OCI-LY3 (cell line): ENCODE results near the gene FIZ1.

Experiments used
- H2AFZ ChIP-seq: fragments of 200-600, 300-600 bp; shearing (Covaris generic); 2 replicates; pipeline ENCODE4 v1.6.0; 2014; ENCODE audit warnings: antibody characterized with exemption, low read depth, low read length
- H3K27ac ChIP-seq: fragments of 200-600, 300-600 bp; sonication (generic); 2 replicates; pipeline ENCODE4 v1.5.1; 2014; ENCODE audit warnings: mild to moderate bottlenecking, low read length, moderate library complexity, mixed read lengths
- H3K27me3 ChIP-seq: fragments of 200-600, 300-600 bp; sonication (generic); 2 replicates; pipeline ENCODE4 v1.6.1; 2014; ENCODE audit warnings: low read depth, low read length, mixed read lengths
- H3K36me3 ChIP-seq: fragments of 200-600, 300-600 bp; sonication (generic); replicated peaks from 2 replicates; pipeline ENCODE3; 2014; ENCODE audit warnings: low read depth, low read length, mixed read lengths
- H3K4me1 ChIP-seq: fragments of 300-600, 200-600 bp; sonication (generic); 2 replicates; pipeline ENCODE4 v1.6.1; 2014; ENCODE audit warnings: low read length, mixed read lengths
- H3K4me2 ChIP-seq: fragments of 200-600, 300-600 bp; sonication (generic); 2 replicates; pipeline ENCODE4 v1.6.1; 2014; ENCODE audit warnings: low read length, mixed read lengths
- H3K4me3 ChIP-seq: fragments of 300-600, 200-600 bp; sonication (generic); 2 replicates; pipeline ENCODE4 v1.5.1; 2014; ENCODE audit warnings: antibody characterized with exemption, mild to moderate bottlenecking, low read length, moderate library complexity
- H3K79me2 ChIP-seq: fragments of 300-600, 200-600 bp; shearing (Covaris generic); 2 replicates; pipeline ENCODE4 v1.6.1; 2014; ENCODE audit warnings: mild to moderate bottlenecking, low read length, mixed read lengths
- H3K9ac ChIP-seq: fragments of 300-600, 200-600 bp; shearing (Covaris generic); 2 replicates; pipeline ENCODE4 v1.6.0; 2014; ENCODE audit warnings: mild to moderate bottlenecking, low read length, moderate library complexity
- H3K9me3 ChIP-seq: fragments of 200-600, 300-600 bp; shearing (Covaris generic); 2 replicates; pipeline ENCODE4 v1.6.1; 2014; ENCODE audit warnings: low read length, mixed read lengths; ENCODE audit not compliant: insufficient read depth
- H4K20me1 ChIP-seq: fragments of 200-600, 300-600 bp; sonication (generic); 2 replicates; pipeline ENCODE4 v1.6.1; 2016; ENCODE audit warnings: low read length, mixed read lengths; ENCODE audit not compliant: insufficient read depth
- EZH2phosphoT487 ChIP-seq: fragments of 200-600 bp; shearing (Covaris generic); IDR thresholded peaks from 2 replicates; pipeline ENCODE4 v1.6.1; 2018; ENCODE audit warnings: antibody characterized with exemption, mixed run types, low read depth
- TF ChIP-seq, protein P1 (sequence below): fragments of 200-600, 300-600 bp; sonication (generic); IDR thresholded peaks from 2 replicates; pipeline ENCODE4 v1.5.1; 2014; ENCODE audit warnings: antibody characterized with exemption, low read length, low read depth

FIZ1 gene

DNA sequence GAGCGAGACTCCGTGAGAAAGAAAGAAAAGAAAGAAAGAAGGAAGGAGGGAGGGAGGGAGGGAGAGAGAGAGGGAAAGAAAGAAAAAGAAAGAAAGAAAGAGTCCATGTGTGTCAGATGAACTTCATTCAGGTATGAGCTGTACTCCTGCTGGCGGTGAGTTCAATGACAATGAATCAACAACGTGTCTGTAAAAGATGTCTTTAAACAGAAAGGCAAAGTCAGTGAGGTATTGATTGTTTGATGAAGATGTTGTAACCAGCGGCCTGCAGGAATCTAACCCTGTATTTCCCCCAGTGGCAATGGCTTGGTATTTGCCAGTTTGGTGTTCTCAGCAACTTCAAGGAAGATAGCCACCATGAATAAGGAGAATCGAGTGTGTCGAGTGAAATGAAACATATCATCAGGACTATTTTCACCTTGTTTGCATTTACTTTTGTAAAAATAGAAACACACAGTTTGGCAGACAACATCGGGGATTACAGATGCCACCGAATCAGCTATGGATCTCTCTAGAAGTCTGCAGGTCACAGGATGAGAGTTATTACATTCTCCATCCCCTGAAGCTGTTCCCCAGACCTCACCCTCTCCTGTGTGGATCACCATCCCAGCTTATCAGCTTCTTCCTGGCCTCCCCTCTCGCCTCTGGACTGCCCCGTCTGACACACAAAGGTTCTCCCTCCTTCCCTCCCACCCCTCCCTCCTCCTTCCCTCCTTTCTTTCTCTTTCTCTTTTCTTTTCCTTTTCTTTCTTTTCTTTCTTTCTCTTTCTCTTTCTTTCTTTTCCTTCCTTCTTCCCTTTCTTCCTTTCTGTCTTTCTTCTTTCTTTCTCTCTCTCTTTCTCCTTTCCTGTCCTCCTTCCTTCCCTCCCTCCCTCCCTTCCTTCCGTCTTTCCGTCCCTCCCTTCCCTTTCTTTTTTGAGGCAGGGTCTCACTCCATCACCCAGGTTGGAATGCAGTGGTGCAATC is 45.8 kb downstream of the FIZ1 start:
- H2AFZ ChIP-seq: no peak overlapping the region
- no peaks in the 10 kb centered on the region for H4K20me1 ChIP-seq
- peaks cover 10% of the 10 kb centered on the region; the same call in 1 of the 2 replicates for H3K4me1 ChIP-seq
- H3K9me3 ChIP-seq: no peaks in the 10 kb centered on the region
- H3K79me2 ChIP-seq: no peaks in the 10 kb centered on the region
- H3K27ac ChIP-seq: no peak overlapping the region
- H3K27me3 ChIP-seq: peaks cover 10% of the 10 kb centered on the region; the same call in 1 of the 2 replicates
- no peaks in the 10 kb centered on the region for H3K36me3 ChIP-seq
- H3K4me3 ChIP-seq: no peak overlapping the region
- H3K9ac ChIP-seq: no peak overlapping the region
- no peak for TF ChIP-seq EZH2phosphoT487
- TF ChIP-seq, protein P1, sequence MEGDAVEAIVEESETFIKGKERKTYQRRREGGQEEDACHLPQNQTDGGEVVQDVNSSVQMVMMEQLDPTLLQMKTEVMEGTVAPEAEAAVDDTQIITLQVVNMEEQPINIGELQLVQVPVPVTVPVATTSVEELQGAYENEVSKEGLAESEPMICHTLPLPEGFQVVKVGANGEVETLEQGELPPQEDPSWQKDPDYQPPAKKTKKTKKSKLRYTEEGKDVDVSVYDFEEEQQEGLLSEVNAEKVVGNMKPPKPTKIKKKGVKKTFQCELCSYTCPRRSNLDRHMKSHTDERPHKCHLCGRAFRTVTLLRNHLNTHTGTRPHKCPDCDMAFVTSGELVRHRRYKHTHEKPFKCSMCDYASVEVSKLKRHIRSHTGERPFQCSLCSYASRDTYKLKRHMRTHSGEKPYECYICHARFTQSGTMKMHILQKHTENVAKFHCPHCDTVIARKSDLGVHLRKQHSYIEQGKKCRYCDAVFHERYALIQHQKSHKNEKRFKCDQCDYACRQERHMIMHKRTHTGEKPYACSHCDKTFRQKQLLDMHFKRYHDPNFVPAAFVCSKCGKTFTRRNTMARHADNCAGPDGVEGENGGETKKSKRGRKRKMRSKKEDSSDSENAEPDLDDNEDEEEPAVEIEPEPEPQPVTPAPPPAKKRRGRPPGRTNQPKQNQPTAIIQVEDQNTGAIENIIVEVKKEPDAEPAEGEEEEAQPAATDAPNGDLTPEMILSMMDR: no peak
- no peak overlapping the region for H3K4me2 ChIP-seq

DNA sequence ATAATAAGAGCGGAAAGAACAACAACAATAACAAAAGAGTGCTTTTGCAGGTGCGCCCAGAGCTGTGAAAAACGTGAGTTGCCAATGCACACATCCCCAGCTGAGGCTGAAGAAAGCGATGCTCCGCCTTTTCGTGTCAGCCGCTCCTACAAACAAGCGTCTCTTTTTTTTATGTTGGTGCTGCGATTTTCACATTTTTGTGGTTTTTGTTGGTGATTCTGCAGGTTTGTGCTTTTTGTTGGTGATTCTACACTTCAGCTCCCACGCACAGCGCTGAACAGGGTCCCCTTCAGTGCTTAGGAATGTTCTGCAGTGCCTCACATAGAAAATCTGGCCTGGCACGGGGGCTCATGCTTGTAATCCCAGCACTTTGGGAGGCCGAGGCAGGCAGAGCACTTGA is 46.7 kb downstream of the FIZ1 start:
- Histone ChIP-seq H3K36me3 (no peaks in the 10 kb centered on the region), H3K79me2 (no peaks in the 10 kb centered on the region), H4K20me1 (no peaks in the 10 kb centered on the region), H3K4me3 (no peak overlapping the region), H3K4me1 (peaks cover 10% of the 10 kb centered on the region; the same call in 1 of the 2 replicates), H3K9me3 (no peaks in the 10 kb centered on the region), H3K9ac (no peak overlapping the region), H3K4me2 (no peak overlapping the region), H3K27ac (no peak overlapping the region), H2AFZ (no peak overlapping the region), H3K27me3 (peaks cover 10% of the 10 kb centered on the region; the same call in 1 of the 2 replicates)
- TF ChIP-seq, protein P1: no peak
- no peak for TF ChIP-seq EZH2phosphoT487

DNA sequence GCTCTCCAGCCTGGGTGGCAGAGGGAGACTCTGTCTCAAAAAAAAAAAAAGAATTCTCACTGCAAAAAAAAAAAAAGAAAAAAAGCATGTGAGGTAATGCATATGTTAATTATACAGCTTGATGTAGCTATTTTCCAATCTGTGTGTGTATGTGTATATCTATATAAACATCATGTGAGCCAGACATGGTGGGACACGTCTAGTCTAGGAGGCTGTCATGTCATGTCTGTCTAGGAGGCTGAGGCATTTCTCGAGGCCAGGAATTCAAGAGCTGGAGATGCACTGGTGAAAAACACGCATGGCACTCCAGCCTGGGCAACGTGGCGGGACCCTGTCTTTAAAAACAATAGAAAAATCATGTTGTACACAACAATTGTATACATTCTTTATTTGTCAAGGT is 47.1 kb downstream of the FIZ1 start:
- Histone ChIP-seq H3K4me2 (no peak overlapping the region), H3K79me2 (no peaks in the 10 kb centered on the region), H4K20me1 (no peaks in the 10 kb centered on the region), H3K27me3 (peaks cover 10% of the 10 kb centered on the region; the same call in 1 of the 2 replicates), H3K27ac (no peak overlapping the region), H3K9ac (no peak overlapping the region), H3K36me3 (no peaks in the 10 kb centered on the region), H3K4me3 (no peak overlapping the region), H2AFZ (no peak overlapping the region), H3K4me1 (peaks cover 10% of the 10 kb centered on the region; the same call in 1 of the 2 replicates), H3K9me3 (no peaks in the 10 kb centered on the region)
- TF ChIP-seq EZH2phosphoT487: no peak
- TF ChIP-seq, protein P1: no peak

DNA sequence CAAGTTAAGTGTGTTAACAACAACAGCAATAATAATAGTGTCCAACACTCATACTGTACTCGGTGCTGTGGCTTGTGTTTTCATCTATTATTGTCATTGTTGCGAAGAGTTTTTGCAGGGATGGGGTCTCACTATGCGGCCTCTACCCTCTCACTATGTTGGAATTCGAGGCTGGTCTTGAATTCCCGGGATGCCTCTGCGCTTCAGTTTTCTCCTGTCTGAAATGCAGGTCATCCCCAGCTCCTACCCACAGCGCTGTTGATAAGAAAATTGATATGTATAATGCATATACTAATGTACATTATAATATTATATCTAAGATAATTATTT is 49.0 kb downstream of the FIZ1 start:
- peak overlapping the region; percentile 85 for H2AFZ ChIP-seq
- peaks cover 10% of the 10 kb centered on the region; the same call in 1 of the 2 replicates for H3K27me3 ChIP-seq
- H3K27ac ChIP-seq: no peak overlapping the region
- H3K79me2 ChIP-seq: no peaks in the 10 kb centered on the region
- peak overlapping the region; percentile 66 for H3K4me2 ChIP-seq
- no peaks in the 10 kb centered on the region for H4K20me1 ChIP-seq
- peaks cover 10% of the 10 kb centered on the region; the same call in 1 of the 2 replicates for H3K4me1 ChIP-seq
- TF ChIP-seq, protein P1: no peak
- TF ChIP-seq EZH2phosphoT487: no peak
- no peaks in the 10 kb centered on the region for H3K9me3 ChIP-seq
- H3K36me3 ChIP-seq: no peaks in the 10 kb centered on the region
- peak overlapping the region; percentile 71 for H3K4me3 ChIP-seq
- H3K9ac ChIP-seq: no peak overlapping the region
